DMS53 treated with DMSO at 0.1 percent for 48 hours (cell line): ENCODE measurements around the gene AGO4.
"Not testable (repeated sequence)": the region's sequence is repeated elsewhere in the genome, so short reads cannot be mapped to it uniquely, and the experiment has no call there.

ENCODE experiments used
- DNase-seq: peaks from one replicate; lab custom pipeline; 2025; ENCODE audit not compliant: unreplicated experiment; lab: John Stamatoyannopoulos, UW

Gene AGO4

GRCh38 chr1:35810096-35810881, 2.5 kb downstream of the AGO4 start:
- no peak for DNase-seq

DNA sequence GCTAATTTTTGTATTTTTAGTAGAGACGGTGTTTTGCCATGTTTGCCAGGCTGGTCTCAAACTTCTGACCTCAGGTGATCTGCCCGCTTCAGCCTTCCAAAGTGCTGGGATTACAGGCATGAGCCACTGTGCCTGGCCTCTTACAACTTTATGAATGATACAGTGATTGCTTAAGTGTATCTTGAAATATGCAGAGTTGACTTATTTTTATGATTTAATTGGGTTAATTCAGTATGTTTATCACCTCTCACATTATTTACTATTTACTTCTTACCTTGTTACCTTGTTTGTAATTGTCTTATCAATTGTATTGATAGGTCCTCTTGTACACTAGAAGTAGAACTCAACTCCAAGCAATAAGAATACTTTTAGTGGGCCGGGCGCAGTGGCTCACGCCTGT, 4.9 kb downstream of the AGO4 start:
- not testable (repeated sequence) for DNase-seq

DNA sequence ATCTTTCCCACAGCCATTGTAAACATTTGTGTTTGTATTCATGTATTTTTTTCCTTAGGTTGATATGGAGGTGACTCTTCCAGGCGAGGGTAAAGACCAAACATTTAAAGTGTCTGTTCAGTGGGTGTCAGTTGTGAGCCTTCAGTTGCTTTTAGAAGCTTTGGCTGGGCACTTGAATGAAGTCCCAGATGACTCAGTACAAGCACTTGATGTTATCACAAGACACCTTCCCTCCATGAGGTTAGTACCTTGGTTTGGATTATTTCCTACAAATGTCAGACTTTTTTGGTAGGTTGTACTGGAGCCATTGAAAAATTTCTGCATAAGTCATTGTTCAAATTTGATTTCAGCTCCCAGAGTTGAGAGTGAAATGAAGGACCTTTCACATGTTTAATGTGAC, 17.4 kb downstream of the AGO4 start:
- DNase-seq = no peak

DNA sequence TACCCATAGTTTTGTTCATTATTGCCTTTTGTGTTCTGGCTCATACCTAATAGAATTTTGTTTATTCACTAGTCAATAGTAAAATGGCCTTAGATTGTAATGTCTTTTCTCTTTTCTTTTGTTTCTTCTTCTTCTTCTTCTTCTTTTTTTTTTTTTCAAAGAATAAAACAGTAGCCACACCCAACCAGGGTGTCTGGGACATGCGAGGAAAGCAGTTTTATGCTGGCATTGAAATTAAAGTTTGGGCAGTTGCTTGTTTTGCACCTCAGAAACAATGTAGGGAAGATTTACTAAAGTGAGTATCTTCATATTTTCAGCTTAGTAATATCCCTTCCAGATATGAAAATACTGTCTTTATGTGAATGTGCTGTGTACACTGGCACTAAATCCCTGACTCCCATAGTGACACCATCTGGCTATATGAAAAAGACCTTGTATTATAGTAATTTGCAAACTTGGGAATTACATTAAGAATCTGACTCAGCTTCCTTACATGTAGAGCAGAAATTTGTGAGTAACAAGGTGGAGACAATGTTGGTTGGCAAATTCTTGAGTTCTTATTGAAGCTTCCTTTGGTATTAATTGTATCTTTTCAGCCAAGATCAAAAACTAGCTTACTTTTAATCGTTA, 24.6 kb downstream of the AGO4 start:
- no peak for DNase-seq

DNA sequence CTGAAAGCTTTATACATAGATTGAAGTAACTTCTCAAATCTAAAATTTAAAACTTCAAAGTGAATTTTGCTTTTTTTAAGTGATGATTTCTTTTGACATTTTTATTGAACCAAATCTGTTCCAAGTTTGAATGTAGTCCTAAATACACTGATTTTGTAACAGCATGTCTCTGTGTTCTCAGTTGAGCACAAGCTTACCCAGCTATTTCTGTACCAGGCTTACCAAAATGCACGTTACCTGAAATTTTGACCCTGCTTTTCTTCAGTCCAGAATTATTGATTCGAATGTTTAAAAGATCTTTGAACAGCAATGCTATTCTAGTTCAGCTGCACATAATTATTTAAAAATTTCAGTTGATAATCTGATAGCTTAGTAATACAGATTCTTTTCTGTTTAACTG, 25.6 kb downstream of the AGO4 start:
- DNase-seq = no peak

- no peak for DNase-seq
Observed at GRCh38 chr1:35834218-35834617, 26.4 kb downstream of the AGO4 start.

- no peak for DNase-seq
Observed at GRCh38 chr1:35835398-35835797, 27.6 kb downstream of the AGO4 start.

DNA sequence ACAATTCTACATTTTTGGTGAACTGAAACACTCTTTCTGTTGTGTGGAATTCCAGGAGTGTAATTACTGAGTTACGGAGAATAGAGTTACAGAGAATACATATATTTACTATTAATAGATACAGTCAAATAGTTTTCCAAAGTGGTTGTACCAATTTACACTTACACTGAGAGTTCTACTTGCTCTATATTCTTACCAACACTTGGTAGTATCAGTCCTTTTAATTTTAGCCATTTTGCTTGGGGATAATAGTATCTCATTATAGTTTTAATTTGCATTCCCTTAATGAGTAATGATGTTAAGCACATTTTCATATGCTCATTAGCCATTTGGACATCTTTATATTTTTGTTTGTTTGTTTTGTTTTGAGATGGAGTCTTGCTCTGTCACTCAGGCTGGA, 28.9 kb downstream of the AGO4 start:
- DNase-seq = no peak

GRCh38 chr1:35838693-35839245, 31.0 kb downstream of the AGO4 start:
- DNase-seq = no peak

DNA sequence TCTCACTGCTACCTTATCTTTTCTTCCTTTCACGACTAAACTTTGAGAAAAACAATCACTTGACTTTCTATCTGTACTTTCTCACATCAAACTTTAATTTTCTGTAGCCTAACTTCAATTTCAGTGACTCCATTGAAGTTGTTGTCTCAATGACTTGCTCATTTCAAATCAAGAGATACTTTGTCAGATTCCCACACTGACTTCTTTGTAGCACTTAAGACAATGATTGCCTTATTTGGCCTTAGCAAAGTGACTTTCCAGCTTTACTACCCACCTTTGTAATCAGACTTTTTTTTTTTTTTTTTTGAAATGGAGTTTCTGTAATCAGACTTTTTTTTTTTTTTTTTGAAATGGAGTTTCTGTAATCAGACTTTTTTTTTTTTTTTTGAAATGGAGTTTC, 37.0 kb downstream of the AGO4 start:
- DNase-seq = no peak

- DNase-seq = no peak
Observed at GRCh38 chr1:35845766-35846165, 38.0 kb downstream of the AGO4 start.

- DNase-seq = no peak
Observed at GRCh38 chr1:35847935-35848565, 40.2 kb downstream of the AGO4 start.

DNA sequence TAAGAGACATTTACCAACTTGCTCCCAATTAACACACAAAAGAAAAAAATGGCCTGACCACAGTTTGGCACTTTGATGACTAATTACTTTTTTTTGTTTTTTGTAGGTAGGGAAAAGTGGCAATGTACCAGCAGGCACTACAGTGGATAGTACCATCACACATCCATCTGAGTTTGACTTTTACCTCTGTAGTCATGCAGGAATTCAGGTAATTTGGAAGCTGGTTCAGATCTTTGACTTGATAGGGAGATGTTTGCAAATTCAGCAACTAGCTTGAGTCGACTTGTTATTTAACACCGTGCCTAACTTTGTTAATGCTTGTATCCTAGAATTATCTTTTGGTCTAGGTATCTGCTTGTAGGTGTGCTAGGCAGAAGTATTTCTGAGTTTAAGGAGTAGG, 42.2 kb downstream of the AGO4 start:
- no peak for DNase-seq

DNA sequence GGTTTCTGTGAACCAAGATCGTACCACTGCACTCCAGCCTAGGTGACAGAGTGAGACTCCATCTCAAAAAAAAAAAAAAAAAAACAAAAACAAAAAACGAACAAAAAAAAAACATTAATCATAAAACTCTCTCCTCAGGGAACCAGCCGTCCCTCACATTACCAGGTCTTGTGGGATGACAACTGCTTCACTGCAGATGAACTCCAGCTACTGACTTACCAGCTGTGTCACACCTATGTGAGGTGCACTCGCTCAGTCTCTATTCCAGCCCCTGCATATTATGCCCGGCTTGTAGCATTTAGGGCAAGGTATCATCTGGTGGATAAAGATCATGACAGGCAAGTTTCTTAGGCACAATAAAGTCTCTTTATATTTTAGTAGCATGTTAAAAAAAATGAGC, 42.9 kb downstream of the AGO4 start:
- no peak for DNase-seq

- DNase-seq = no peak
Observed at GRCh38 chr1:35851132-35851869, 43.5 kb downstream of the AGO4 start.

DNA sequence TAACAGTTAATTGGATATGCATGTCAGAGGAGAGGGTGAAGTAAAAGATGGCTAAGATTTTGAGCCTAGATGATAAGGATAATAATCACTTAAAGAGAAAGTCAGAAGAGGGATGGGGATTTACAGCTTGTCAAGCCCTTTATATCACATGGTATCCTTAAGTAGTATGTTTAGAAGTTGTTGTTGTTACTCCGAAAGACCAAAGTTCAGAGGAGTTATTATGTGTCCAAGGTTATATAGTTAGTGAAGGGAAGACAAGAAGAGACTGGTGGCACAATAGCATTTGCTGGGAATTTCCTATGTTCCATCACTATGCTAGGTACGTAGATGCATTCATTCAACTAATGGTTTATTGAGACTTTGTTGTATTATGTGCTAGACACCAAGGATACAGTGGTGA, 44.4 kb downstream of the AGO4 start:
- no peak for DNase-seq

GRCh38 chr1:35854989-35855700, 47.3 kb downstream of the AGO4 start:
- no peak for DNase-seq

DNA sequence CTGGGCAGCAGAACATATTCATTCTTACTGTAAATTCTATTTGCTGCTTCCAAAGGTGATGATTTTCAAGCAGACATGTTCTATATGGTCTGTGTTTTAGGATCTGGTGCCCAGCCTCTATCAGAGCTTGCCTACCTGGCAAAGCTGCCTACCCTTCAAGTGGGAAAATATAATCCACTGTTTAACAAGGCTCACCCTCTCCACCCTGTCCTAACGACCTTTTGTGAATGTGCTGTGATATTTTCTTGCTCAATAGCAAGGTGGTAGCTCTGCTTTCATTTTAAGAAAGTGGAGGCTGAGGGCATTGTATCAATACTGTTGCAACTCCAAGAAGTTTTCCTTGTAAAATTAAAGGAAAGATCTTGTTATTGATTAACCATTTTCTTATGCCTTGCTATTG, 49.1 kb downstream of the AGO4 start:
- DNase-seq = no peak

GRCh38 chr1:35857830-35858229, 50.0 kb downstream of the AGO4 start:
- no peak for DNase-seq

DNA sequence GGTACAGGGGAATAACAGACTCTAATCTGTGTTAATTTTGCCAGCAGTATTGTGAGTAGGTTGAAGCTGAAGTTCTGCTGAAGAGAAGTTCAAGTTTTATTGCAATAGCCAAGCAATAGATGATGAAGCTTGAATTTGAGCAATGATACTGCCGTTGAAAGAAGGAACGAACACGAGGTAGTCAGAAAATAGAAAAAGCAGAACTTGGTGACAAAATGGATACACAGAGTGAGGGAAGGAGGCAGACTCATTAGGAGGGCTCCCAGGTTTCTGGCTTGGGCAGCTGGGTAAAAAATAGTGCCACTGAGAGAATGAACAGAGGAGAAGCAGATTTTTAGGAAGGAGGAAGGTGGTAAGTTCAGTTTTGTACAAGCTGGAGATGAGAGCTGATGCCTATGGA, 52.9 kb downstream of the AGO4 start:
- no peak for DNase-seq

DNA sequence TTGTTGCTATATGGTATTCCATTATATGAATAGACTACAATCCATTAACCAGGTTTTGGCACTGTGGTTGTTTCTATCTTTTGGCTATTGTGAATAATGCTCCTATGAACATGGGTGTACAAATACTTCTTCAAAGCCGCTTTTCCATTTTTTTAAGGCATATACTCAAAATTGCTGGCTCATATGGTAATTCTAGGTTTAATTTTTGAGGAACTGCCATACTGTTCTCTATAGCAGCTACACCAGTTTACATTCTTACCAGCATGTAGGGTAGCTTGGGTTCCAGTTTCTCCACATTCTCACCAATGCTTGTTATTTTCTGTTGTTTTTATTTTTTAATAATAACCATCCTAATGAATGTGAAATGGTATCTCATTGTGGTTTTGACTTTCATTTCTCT, 55.3 kb downstream of the AGO4 start:
- DNase-seq = no peak
